Esophagus muscularis mucosa (tissue), 4 donors: ENCODE measurements around the gene A3GALT2. TPM values are rescaled to one million over a fixed set of nuclear protein-coding genes. Genes with fewer than 3 reads are reported as not detected.
A peak's percentile ranks its signal among the peaks of the same experiment; 100 is the strongest.

Source experiments
- DNase-seq: peaks from one replicate; pipeline ENCODE4 v3.0.0-alpha.2; 2017; ENCODE audit errors: extremely low spot score
- H3K27ac ChIP-seq, 4 donors: fragments of 200-600 bp; sonication (generic); replicated peaks in 1 of 4; 1 replicate in 3 of 4; 2 replicates in 1 of 4; pipeline ENCODE4 v1.5.1; 2016 to 2019; ENCODE audit warnings: mild to moderate bottlenecking in 1 of 4
- H3K27me3 ChIP-seq, 4 donors: fragments of 200-600 bp; sonication (generic); one replicate each; pipeline versions ENCODE4 v1.5.1 to v1.6.0; 2016 to 2019
- H3K36me3 ChIP-seq, 4 donors: fragments of 200-600 bp; sonication (generic); one replicate each; pipeline ENCODE4 v1.5.1; 2016 to 2019
- H3K4me1 ChIP-seq, 4 donors: fragments of 200-600 bp; sonication (generic); one replicate each; pipeline ENCODE4 v1.5.1; 2016 to 2019
- H3K4me3 ChIP-seq, 4 donors: fragments of 200-600 bp; sonication (generic); 1 replicate in 2 of 4; 2 replicates in 2 of 4; pipeline ENCODE4 v1.5.1; 2016 to 2019; ENCODE audit warnings: mild to moderate bottlenecking in 4 of 4, moderate library complexity in 1 of 4
- H3K9me3 ChIP-seq, 4 donors: fragments of 200-600 bp; sonication (generic); 1 replicate in 3 of 4; 2 replicates in 1 of 4; pipeline ENCODE4 v1.5.1; 2016 to 2019
- CTCF ChIP-seq, 3 experiments: fragments of 200-600 bp in 2 of 3; fragments of 450-650 bp in 1 of 3; sonication (generic) in 2 of 3; IDR thresholded peaks; one replicate each; pipeline ENCODE4 v1.5.1; 2017 to 2019; ENCODE audit warnings: antibody characterized with exemption in 3 of 3, mild to moderate bottlenecking in 2 of 3, moderate library complexity in 1 of 3
- EP300 ChIP-seq: sonication (generic); formaldehyde crosslinking; IDR thresholded peaks from one replicate; pipeline ENCODE4 v1.6.1; 2017; ENCODE audit warnings: antibody characterized with exemption
- POLR2A ChIP-seq: fragments of 450-650 bp; IDR thresholded peaks from one replicate; pipeline ENCODE4 v1.6.1; 2017; ENCODE audit warnings: antibody characterized with exemption, moderate library complexity, mild to moderate bottlenecking, low read depth
- POLR2AphosphoS5 ChIP-seq, 2 donors: sonication (generic); formaldehyde crosslinking; IDR thresholded peaks; one replicate each; pipeline ENCODE4 v1.6.1; 2017; ENCODE audit warnings: antibody characterized with exemption in 2 of 2
- WGBS: methylation state at CpG from one replicate; pipeline ENCODE4 v1.1.5; 2018; 5-methylcytosine and 5-hydroxymethylcytosine counted together
- intact Hi-C: fragments of 100-400 bp; cut with DNase I; formaldehyde crosslinking; loops from one replicate; pipeline ENCODE4 v1.15.1; 2023
- total RNA-seq, 4 donors: library from RNA; depleted of rRNA; stranded (reverse); fragments of >200 nt; gene quantifications; one replicate each; pipeline versions ENCODE4 v1.1.0 to v1.2.1, GENCODE V29; 2016

Gene A3GALT2
- total RNA-seq, 4 donors from 2014 or later, result not detected

GRCh38 chr1:33306653-33307493 lies 14.0 kb downstream of the A3GALT2 start:
- 25% methylated on average over 39 of the region's 113 CpGs for WGBS
- Histone ChIP-seq H3K4me3 (peak overlapping the region; percentile 41 to 51 (median 45)), H3K27me3 (peaks cover 0 to 11% (median 3%) of the 10 kb centered on the region in 4 donors), H3K4me1 (peaks cover 11 to 14% (median 13%) of the 10 kb centered on the region in 4 donors), H3K36me3 (no peaks in the 10 kb centered on the region), H3K27ac (no peak overlapping the region), H3K9me3 (no peaks in the 10 kb centered on the region)
- TF ChIP-seq POLR2A (no peak), POLR2AphosphoS5 (IDR thresholded peaks at IDR 0.05) (no peak), CTCF (IDR thresholded peaks at IDR 0.05) (no peak), EP300 (no peak)
- DNase-seq, result no peak
- intact Hi-C loops, result no loop called here

- intact Hi-C loops, result no loop called here
- H3K9me3 ChIP-seq, result no peaks in the 10 kb centered on the region
- H3K36me3 ChIP-seq, result no peaks in the 10 kb centered on the region
- no peak for DNase-seq
- H3K4me3 ChIP-seq, result peak overlapping the region; percentile 41 to 51 (median 45)
- H3K27ac ChIP-seq, result no peak overlapping the region
- H3K4me1 ChIP-seq, result peaks cover 12 to 23% (median 19%) of the 10 kb centered on the region in 4 donors
- 64% methylated on average over 20 of the region's 20 CpGs for WGBS
- TF ChIP-seq POLR2AphosphoS5 (IDR thresholded peaks at IDR 0.05), result no peak
- no peak for TF ChIP-seq EP300
- TF ChIP-seq POLR2A, result no peak
- no peak for TF ChIP-seq CTCF (IDR thresholded peaks at IDR 0.05)
- H3K27me3 ChIP-seq, result peaks cover 0 to 11% (median 3%) of the 10 kb centered on the region in 4 donors
Measured at GRCh38 chr1:33305816-33306652, 14.9 kb downstream of the A3GALT2 start.

- H3K36me3 ChIP-seq, result peaks cover 0 to 2% (median under 1%) of the 10 kb centered on the region in 4 donors
- H3K27me3 ChIP-seq, result peaks cover 0 to 11% (median 3%) of the 10 kb centered on the region in 4 donors
- H3K4me3 ChIP-seq, result no peak overlapping the region
- TF ChIP-seq POLR2A (no peak), CTCF (IDR thresholded peaks at IDR 0.05) (no peak), EP300 (no peak), POLR2AphosphoS5 (IDR thresholded peaks at IDR 0.05) (no peak)
- H3K4me1 ChIP-seq, result peaks cover 18 to 32% (median 28%) of the 10 kb centered on the region in 4 donors
- no peaks in the 10 kb centered on the region for H3K9me3 ChIP-seq
- no peak overlapping the region for H3K27ac ChIP-seq
- WGBS, result 92% methylated on average over 5 of the region's 5 CpGs
- intact Hi-C loops, result no loop called here
- DNase-seq, result no peak
Measured at GRCh38 chr1:33305016-33305415, 15.9 kb downstream of the A3GALT2 start.

- no peak overlapping the region for H3K4me3 ChIP-seq
- H3K27ac ChIP-seq, result peak overlapping the region in 1 of 4 donors; percentile 50
- H3K36me3 ChIP-seq, result peaks cover 0 to 18% (median 15%) of the 10 kb centered on the region in 4 donors
- no peak for TF ChIP-seq CTCF (IDR thresholded peaks at IDR 0.05)
- no peak for TF ChIP-seq POLR2A
- TF ChIP-seq EP300, result no peak
- no peak for TF ChIP-seq POLR2AphosphoS5 (IDR thresholded peaks at IDR 0.05)
- peaks cover 0 to 11% (median 3%) of the 10 kb centered on the region in 4 donors for H3K27me3 ChIP-seq
- intact Hi-C loops, result loop anchor here (5.0 kb wide), 1 partner anchor 125 kb away; no protein-coding TSS in a partner anchor
- no peak for DNase-seq
- H3K4me1 ChIP-seq, result peaks cover 25 to 44% (median 34%) of the 10 kb centered on the region in 4 donors
- 85% methylated on average over 1 of the region's 1 CpG for WGBS
- no peaks in the 10 kb centered on the region for H3K9me3 ChIP-seq
Measured at GRCh38 chr1:33302325-33302724, 18.6 kb downstream of the A3GALT2 start.
